HepG2 (cell line): ENCODE results near the gene LAG3. TPM values are rescaled to one million over a fixed set of nuclear protein-coding genes. Genes with fewer than 3 reads are reported as not detected.

Experiments used
- ELK4 ChIP-seq: sonication (generic); formaldehyde crosslinking; IDR thresholded peaks from 2 replicates; pipeline ENCODE4 v1.9.0; 2021; ENCODE audit warnings: missing genetic modification reagents, borderline replicate concordance
- ETS1 ChIP-seq: sonication (generic); formaldehyde crosslinking; IDR thresholded peaks from 2 replicates; pipeline ENCODE4 v1.4.0; 2020; ENCODE audit warnings: missing genetic modification reagents
- FOXJ3 ChIP-seq: sonication (generic); formaldehyde crosslinking; IDR thresholded peaks from 2 replicates; pipeline ENCODE4 v1.4.0; 2020; ENCODE audit warnings: missing genetic modification reagents, mild to moderate bottlenecking, borderline replicate concordance
- GABPB1 ChIP-seq: IDR thresholded peaks from 2 replicates; pipeline ENCODE4 v1.6.1; 2016; ENCODE audit warnings: mild to moderate bottlenecking, missing genetic modification reagents, moderate library complexity, missing compliant biosample characterization
- MTA3 ChIP-seq: sonication (generic); formaldehyde crosslinking; IDR thresholded peaks from 2 replicates; pipeline ENCODE4 v1.4.0; 2020; ENCODE audit warnings: missing genetic modification reagents
- NCOA1 ChIP-seq: sonication (generic); formaldehyde crosslinking; IDR thresholded peaks from 2 replicates; pipeline ENCODE4 v1.9.0; 2021; ENCODE audit warnings: missing genetic modification reagents
- NFAT5 ChIP-seq: sonication (generic); formaldehyde crosslinking; IDR thresholded peaks from 2 replicates; pipeline ENCODE4 v1.4.0; 2020; ENCODE audit warnings: missing genetic modification reagents
- NKX3-1 ChIP-seq: sonication (generic); formaldehyde crosslinking; IDR thresholded peaks from 2 replicates; pipeline ENCODE4 v1.5.0; 2020; ENCODE audit warnings: missing genetic modification reagents
- ONECUT2 ChIP-seq: sonication (generic); formaldehyde crosslinking; IDR thresholded peaks from 2 replicates; pipeline ENCODE4 v1.4.0; 2020; ENCODE audit warnings: missing genetic modification reagents
- PBX2 ChIP-seq: IDR thresholded peaks from 2 replicates; pipeline ENCODE4 v1.6.1; 2016; ENCODE audit warnings: control low read depth
- PHB2 ChIP-seq: fragments of 450-650 bp; IDR thresholded peaks from 2 replicates; pipeline ENCODE4 v1.6.1; 2018; ENCODE audit not compliant: partially characterized antibody
- RFX5 ChIP-seq: IDR thresholded peaks from 2 replicates; pipeline ENCODE4 v1.6.1; 2011; ENCODE audit warnings: low read depth, low read length, improper control_type of control experiment
- TBX2 ChIP-seq: sonication (generic); formaldehyde crosslinking; IDR thresholded peaks from 2 replicates; pipeline ENCODE4 v1.5.0; 2020; ENCODE audit warnings: missing genetic modification reagents, mild to moderate bottlenecking, borderline replicate concordance
- ZBTB44 ChIP-seq: sonication (generic); formaldehyde crosslinking; IDR thresholded peaks from 2 replicates; pipeline ENCODE4 v1.4.0; 2020; ENCODE audit warnings: missing genetic modification reagents
- ZNF253 ChIP-seq: sonication (generic); formaldehyde crosslinking; IDR thresholded peaks from 2 replicates; pipeline ENCODE4 v1.8.0; 2022; ENCODE audit warnings: mild to moderate bottlenecking, missing genetic modification reagents, borderline replicate concordance
- ZNF335 ChIP-seq: sonication (generic); formaldehyde crosslinking; IDR thresholded peaks from 2 replicates; pipeline ENCODE4 v1.4.0; 2020; ENCODE audit warnings: missing genetic modification reagents
- ZNF350 ChIP-seq: sonication (generic); formaldehyde crosslinking; IDR thresholded peaks from 2 replicates; pipeline ENCODE4 v1.4.0; 2020; ENCODE audit warnings: mild to moderate bottlenecking, low read depth, missing genetic modification reagents, borderline replicate concordance
- ZNF672 ChIP-seq: sonication (generic); formaldehyde crosslinking; IDR thresholded peaks from 2 replicates; pipeline ENCODE4 v1.8.1; 2022; ENCODE audit warnings: missing genetic modification reagents
- ZNF724P ChIP-seq: sonication (generic); formaldehyde crosslinking; IDR thresholded peaks from 2 replicates; pipeline ENCODE4 v1.8.0; 2022; ENCODE audit warnings: missing genetic modification reagents, borderline replicate concordance
- polyA plus RNA-seq, 8 experiments: library from polyadenylated mRNA; depleted of rRNA in 3 of 8; stranded (reverse) in 7 of 8; unstranded in 1 of 8; fragments of >200 nt; fragmentation: Illumina TruSeq in 4 of 8; extraction: Trizol in 4 of 8; gene quantifications; 2 replicates each; pipeline versions ENCODE4 v1.2.1 to v1.2.3, GENCODE V29; 2011 to 2016; ENCODE audit warnings: low read depth in 4 of 8, missing spikeins in 1 of 8, mixed read lengths in 1 of 8; ENCODE audit not compliant: insufficient read depth in 1 of 8
- total RNA-seq, 5 experiments: library from RNA; depleted of rRNA; stranded (reverse); fragments of >200 nt; fragmentation: Illumina TruSeq; extraction: Trizol; gene quantifications; 2 replicates each; pipeline ENCODE4 v1.2.3, GENCODE V29; 2016; ENCODE audit warnings: low read depth in 1 of 5

The LAG3 gene
- total and polyA plus RNA-seq, 2 of the 13 experiments (the other 11 are each of a cell fraction or from before 2014, with no cell fraction given) = 0.11 to 0.26 TPM

- TF ChIP-seq MTA3 (no peak), FOXJ3 (CRISPR knock-in tag) (no peak; the same call in 1 of the 2 replicates), ONECUT2 (0 out of 2 replicates have a peak, but pooled peaks have one; percentile 43), ZBTB44 (CRISPR knock-in tag) (no peak), ETS1 (CRISPR knock-in tag) (no peak), ZNF350 (peak; percentile 90), NFAT5 (CRISPR knock-in tag) (no peak), PBX2 (CRISPR knock-in tag) (no peak), RFX5 (peak; percentile 16), ELK4 (CRISPR knock-in tag) (0 out of 2 replicates have a peak, but pooled peaks have one; percentile 33), PHB2 (no peak), NKX3-1 (no peak; the same call in 1 of the 2 replicates), TBX2 (CRISPR knock-in tag) (peak; percentile 88), GABPB1 (CRISPR knock-in tag) (peak; percentile 98), ZNF253 (CRISPR knock-in tag) (no peak), ZNF672 (CRISPR knock-in tag) (no peak), ZNF335 (CRISPR knock-in tag) (peak; percentile 74; the same call in 1 of the 2 replicates), ZNF724P (no peak), NCOA1 (CRISPR knock-in tag) (0 out of 2 replicates have a peak, but pooled peaks have one; percentile 27)
Observed at GRCh38 chr12:6752921-6753771, 19.2 kb upstream of the LAG3 start, which contains the start of gene MLF2 (continued).
